GM12878 (cell line): Measurements from ENCODE around the gene FOXK1.

Experiments
- BHLHE40 ChIP-seq, 2 experiments: fragments of 450-650 bp in 1 of 2; IDR thresholded peaks; 2 replicates each; pipeline ENCODE4 v1.6.1; 2011 to 2017; ENCODE audit warnings: low read depth in 2 of 2, borderline replicate concordance in 1 of 2, improper control_type of control experiment in 1 of 2, low read length in 1 of 2, mild to moderate bottlenecking in 1 of 2
- CBX5 ChIP-seq: sonication (generic); IDR thresholded peaks from 2 replicates; pipeline ENCODE4 v1.6.1; 2016; ENCODE audit warnings: low read depth, moderate library complexity, mild to moderate bottlenecking, inconsistent platforms
- CTCF ChIP-seq, 3 experiments: IDR thresholded peaks in 2 of 3; conservative IDR thresholded peaks in 1 of 3; 2 replicates each; pipeline ENCODE4 v1.5.1; 2011; ENCODE audit warnings: low read depth in 3 of 3, low read length in 3 of 3, mild to moderate bottlenecking in 3 of 3, control low read depth in 2 of 3, moderate library complexity in 2 of 3, inconsistent platforms in 1 of 3, mixed read lengths in 1 of 3; ENCODE audit not compliant: control insufficient read depth in 2 of 3, insufficient read depth in 1 of 3; ENCODE audit errors: extremely low read depth in 1 of 3
- EED ChIP-seq: sonication (generic); IDR thresholded peaks from 2 replicates; pipeline ENCODE4 v1.6.1; 2016; ENCODE audit warnings: antibody characterized with exemption, low read depth
- EZH2 ChIP-seq: IDR thresholded peaks from 2 replicates; pipeline ENCODE4 v1.6.1; 2012; ENCODE audit warnings: low read depth, mild to moderate bottlenecking, control low read depth, inconsistent platforms, low read length, borderline replicate concordance; ENCODE audit not compliant: control insufficient read depth
- HDAC6 ChIP-seq: fragments of 200-600 bp; sonication (generic); IDR thresholded peaks from one replicate; pipeline ENCODE4 v1.8.0; 2017; ENCODE audit warnings: antibody characterized with exemption; ENCODE audit not compliant: unreplicated experiment
- JUND ChIP-seq: IDR thresholded peaks from 2 replicates; pipeline ENCODE4 v1.6.1; 2012; ENCODE audit warnings: low read depth, mild to moderate bottlenecking, low read length, improper control_type of control experiment, moderate library complexity
- MLLT1 ChIP-seq: fragments of 450-650 bp; IDR thresholded peaks from 2 replicates; pipeline ENCODE4 v1.6.1; 2016; ENCODE audit warnings: mild to moderate bottlenecking
- NR2C2 ChIP-seq: IDR thresholded peaks from 2 replicates; pipeline ENCODE4 v1.6.1; 2011; ENCODE audit warnings: borderline replicate concordance, low read depth; ENCODE audit not compliant: control insufficient read depth, insufficient read length
- POLR2A ChIP-seq: IDR thresholded peaks from 2 replicates; pipeline ENCODE4 v1.6.1; 2011; ENCODE audit warnings: low read depth, mild to moderate bottlenecking, low read length
- SIN3A ChIP-seq: IDR thresholded peaks from 2 replicates; pipeline ENCODE4 v1.6.1; 2012; ENCODE audit warnings: low read depth, low read length, improper control_type of control experiment
- ZNF24 ChIP-seq: fragments of 450-650 bp; IDR thresholded peaks from 2 replicates; pipeline ENCODE4 v1.6.1; 2017; ENCODE audit warnings: antibody characterized with exemption, mild to moderate bottlenecking

GRCh38 chr7:4724648-4725013 is 42.5 kb downstream of the FOXK1 start:
- no peak for TF ChIP-seq EED
- no peak for TF ChIP-seq NR2C2
- no peak for TF ChIP-seq HDAC6
- no peak for TF ChIP-seq BHLHE40 (IDR thresholded peaks at IDR 0.05; ENCODE audit: borderline replicate concordance in 1 of 2, low read depth in 2 of 2, low read length in 1 of 2)
- no peak for TF ChIP-seq MLLT1
- TF ChIP-seq JUND: no peak
- TF ChIP-seq ZNF24: no peak
- TF ChIP-seq POLR2A: no peak
- TF ChIP-seq SIN3A: no peak; the same call in 1 of the 2 replicates
- TF ChIP-seq CBX5: no peak
- TF ChIP-seq CTCF (IDR thresholded peaks at IDR 0.05 in 2 of 3, conservative IDR thresholded peaks at IDR 0.05 in 1 of 3; ENCODE audit: control insufficient read depth in 2 of 3, extremely low read depth in 1 of 3, insufficient read depth in 1 of 3, low read depth in 3 of 3, low read length in 3 of 3): no peak
- TF ChIP-seq EZH2: no peak
